ENCODE measurements around the gene CIBAR2.

DNA sequence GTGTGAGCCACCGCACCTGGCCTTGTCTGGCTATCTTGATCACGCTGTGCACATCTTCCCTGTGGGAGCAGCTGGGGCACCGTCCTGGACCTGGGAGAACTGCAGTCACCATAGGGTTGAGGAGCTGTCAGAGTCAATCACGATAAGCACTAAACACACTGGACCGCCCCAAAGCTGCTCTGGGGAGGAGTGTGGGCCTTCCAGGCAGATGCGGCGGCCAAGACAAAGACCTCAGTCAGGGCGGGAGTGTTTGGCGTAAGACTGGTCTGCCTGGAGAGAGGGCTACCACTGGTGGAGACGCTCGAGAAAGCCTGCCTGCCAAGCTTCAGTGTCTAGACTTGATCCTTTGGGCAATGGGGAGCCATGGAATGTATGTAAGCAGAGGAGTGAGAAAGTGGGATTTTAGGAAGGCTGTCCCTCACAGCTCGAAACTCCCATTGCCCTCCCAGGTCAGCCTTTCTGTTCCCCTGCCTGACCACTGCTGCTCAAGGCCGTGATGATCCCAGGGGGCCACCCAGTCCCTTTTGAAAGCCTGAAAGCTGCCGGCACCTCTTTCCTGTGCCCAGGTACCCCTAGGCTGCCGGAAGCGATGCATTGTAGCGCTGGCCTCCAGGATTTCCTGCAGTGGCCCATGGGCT, 29.3 kb upstream of the CIBAR2 start:
- TF ChIP-seq, protein P1, sequence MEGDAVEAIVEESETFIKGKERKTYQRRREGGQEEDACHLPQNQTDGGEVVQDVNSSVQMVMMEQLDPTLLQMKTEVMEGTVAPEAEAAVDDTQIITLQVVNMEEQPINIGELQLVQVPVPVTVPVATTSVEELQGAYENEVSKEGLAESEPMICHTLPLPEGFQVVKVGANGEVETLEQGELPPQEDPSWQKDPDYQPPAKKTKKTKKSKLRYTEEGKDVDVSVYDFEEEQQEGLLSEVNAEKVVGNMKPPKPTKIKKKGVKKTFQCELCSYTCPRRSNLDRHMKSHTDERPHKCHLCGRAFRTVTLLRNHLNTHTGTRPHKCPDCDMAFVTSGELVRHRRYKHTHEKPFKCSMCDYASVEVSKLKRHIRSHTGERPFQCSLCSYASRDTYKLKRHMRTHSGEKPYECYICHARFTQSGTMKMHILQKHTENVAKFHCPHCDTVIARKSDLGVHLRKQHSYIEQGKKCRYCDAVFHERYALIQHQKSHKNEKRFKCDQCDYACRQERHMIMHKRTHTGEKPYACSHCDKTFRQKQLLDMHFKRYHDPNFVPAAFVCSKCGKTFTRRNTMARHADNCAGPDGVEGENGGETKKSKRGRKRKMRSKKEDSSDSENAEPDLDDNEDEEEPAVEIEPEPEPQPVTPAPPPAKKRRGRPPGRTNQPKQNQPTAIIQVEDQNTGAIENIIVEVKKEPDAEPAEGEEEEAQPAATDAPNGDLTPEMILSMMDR (IDR thresholded peaks at IDR 0.05), result no peak
- TF ChIP-seq POLR2A (IDR thresholded peaks at IDR 0.05), result no peak

Data from Peyer's patch (tissue), 4 donors.